ENCODE results near the gene IFNA17.
"Not testable (repeated sequence)": the region's sequence is repeated elsewhere in the genome, so short reads cannot be mapped to it uniquely, and the experiment has no call there.

DNA sequence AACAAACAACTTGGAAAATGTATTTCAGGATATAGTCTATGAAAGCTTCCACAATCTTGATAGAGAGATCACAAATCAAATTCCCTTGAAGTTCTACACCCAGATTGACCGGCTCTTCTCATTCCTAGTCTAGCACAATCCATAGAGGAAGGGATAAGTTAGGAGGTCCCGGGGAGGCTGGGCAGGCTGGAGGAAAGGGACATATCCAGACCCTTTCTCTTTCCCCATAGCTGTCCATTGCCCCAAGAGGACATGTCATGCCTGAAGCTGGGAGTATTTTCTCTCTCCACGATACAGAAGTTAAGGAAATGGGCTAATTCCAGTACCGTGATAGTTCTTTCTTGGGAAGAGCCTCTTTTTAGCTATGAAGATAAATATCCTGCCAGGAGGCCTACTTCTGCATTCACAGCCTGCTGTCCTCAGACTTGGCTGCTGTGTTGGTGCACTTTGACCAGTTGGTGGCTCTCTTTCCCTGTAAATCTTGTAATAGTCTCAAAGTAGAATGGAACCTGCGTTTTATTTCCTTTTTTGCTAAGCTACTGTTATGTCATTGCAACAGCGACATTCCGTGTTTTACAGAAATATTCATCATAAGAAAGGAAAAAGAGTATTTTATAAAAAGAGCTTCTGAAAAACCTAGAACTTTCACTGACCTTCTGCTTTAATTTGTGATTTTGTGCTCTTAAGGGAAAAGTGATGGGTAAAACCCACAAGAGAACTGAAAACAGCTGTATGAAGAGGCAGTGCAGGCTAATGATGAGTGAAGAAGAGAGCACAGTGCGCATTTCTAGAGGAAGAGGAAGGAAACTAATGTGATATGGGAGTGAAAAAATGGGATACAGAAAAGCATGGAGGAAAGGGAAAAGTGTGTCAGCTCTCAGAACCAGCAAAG is 7.7 kb upstream of the IFNA17 start:
- TF ChIP-seq POLR2A (IDR thresholded peaks at IDR 0.05) = not testable (repeated sequence)
- TF ChIP-seq, protein P1, sequence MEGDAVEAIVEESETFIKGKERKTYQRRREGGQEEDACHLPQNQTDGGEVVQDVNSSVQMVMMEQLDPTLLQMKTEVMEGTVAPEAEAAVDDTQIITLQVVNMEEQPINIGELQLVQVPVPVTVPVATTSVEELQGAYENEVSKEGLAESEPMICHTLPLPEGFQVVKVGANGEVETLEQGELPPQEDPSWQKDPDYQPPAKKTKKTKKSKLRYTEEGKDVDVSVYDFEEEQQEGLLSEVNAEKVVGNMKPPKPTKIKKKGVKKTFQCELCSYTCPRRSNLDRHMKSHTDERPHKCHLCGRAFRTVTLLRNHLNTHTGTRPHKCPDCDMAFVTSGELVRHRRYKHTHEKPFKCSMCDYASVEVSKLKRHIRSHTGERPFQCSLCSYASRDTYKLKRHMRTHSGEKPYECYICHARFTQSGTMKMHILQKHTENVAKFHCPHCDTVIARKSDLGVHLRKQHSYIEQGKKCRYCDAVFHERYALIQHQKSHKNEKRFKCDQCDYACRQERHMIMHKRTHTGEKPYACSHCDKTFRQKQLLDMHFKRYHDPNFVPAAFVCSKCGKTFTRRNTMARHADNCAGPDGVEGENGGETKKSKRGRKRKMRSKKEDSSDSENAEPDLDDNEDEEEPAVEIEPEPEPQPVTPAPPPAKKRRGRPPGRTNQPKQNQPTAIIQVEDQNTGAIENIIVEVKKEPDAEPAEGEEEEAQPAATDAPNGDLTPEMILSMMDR (IDR thresholded peaks at IDR 0.05) = peak in 4 of 5 experiments; percentile 18 to 32 (median 30)
